H9 (cell line): Measurements from ENCODE around the gene NLRP9. TPM values are rescaled to one million over a fixed set of nuclear protein-coding genes. Genes with fewer than 3 reads are reported as not detected.
"Not testable (repeated sequence)": the region's sequence is repeated elsewhere in the genome, so short reads cannot be mapped to it uniquely, and the experiment has no call there.

Experiments
- DNase-seq: peaks from one replicate; pipeline ENCODE4 v3.0.0-alpha.2; 2017
- H2AFZ ChIP-seq: one replicate; pipeline ENCODE4 v1.6.1; 2013; ENCODE audit warnings: mild to moderate bottlenecking, low read length, control low read depth, moderate library complexity
- H2AK5ac ChIP-seq: 2 replicates; pipeline ENCODE4 v1.6.1; 2013; ENCODE audit warnings: low read length, control low read depth, mixed read lengths; ENCODE audit not compliant: insufficient read length
- H2BK120ac ChIP-seq: one replicate; pipeline ENCODE4 v1.6.1; 2013; ENCODE audit warnings: low read depth, mild to moderate bottlenecking, low read length, control low read depth, inconsistent platforms; ENCODE audit not compliant: poor library complexity, severe bottlenecking
- H2BK12ac ChIP-seq: 2 replicates; pipeline ENCODE4 v1.6.1; 2013; ENCODE audit warnings: low read length, control low read depth, mixed read lengths, low read depth; ENCODE audit not compliant: insufficient read length
- H2BK15ac ChIP-seq: 2 replicates; pipeline ENCODE4 v1.6.1; 2013; ENCODE audit warnings: low read depth, low read length, control low read depth
- H2BK20ac ChIP-seq: one replicate; pipeline ENCODE4 v1.6.1; 2013; ENCODE audit warnings: low read depth, mild to moderate bottlenecking, low read length, control low read depth, inconsistent platforms; ENCODE audit not compliant: poor library complexity, severe bottlenecking
- H2BK5ac ChIP-seq: 2 replicates; pipeline ENCODE4 v1.6.1; 2013; ENCODE audit warnings: low read length, control low read depth, mixed read lengths; ENCODE audit not compliant: insufficient read length
- H3K14ac ChIP-seq: 2 replicates; pipeline ENCODE4 v1.6.1; 2013; ENCODE audit warnings: low read length, control low read depth; ENCODE audit not compliant: insufficient read depth
- H3K18ac ChIP-seq: 2 replicates; pipeline ENCODE4 v1.6.1; 2013; ENCODE audit warnings: low read depth, mild to moderate bottlenecking, mixed read lengths, low read length, control low read depth; ENCODE audit not compliant: insufficient read length
- H3K23ac ChIP-seq: 2 replicates; pipeline ENCODE4 v1.6.1; 2013; ENCODE audit warnings: low read length, control low read depth, mixed read lengths, low read depth; ENCODE audit not compliant: insufficient read length
- H3K23me2 ChIP-seq: 2 replicates; pipeline ENCODE4 v1.6.1; 2013; ENCODE audit warnings: low read depth, mild to moderate bottlenecking, mixed read lengths, low read length, control low read depth; ENCODE audit not compliant: insufficient read length, poor library complexity, severe bottlenecking
- H3K27ac ChIP-seq: 2 replicates; pipeline ENCODE4 v1.5.1; 2013; ENCODE audit warnings: low read length, control low read depth, mixed read lengths, low read depth; ENCODE audit not compliant: insufficient read length
- H3K27me3 ChIP-seq: 2 replicates; pipeline ENCODE4 v1.6.1; 2013; ENCODE audit warnings: low read length, control low read depth, inconsistent platforms; ENCODE audit not compliant: insufficient read depth
- H3K4ac ChIP-seq: 2 replicates; pipeline ENCODE4 v1.6.1; 2013; ENCODE audit warnings: low read depth, mild to moderate bottlenecking, control low read depth, inconsistent platforms, low read length, moderate library complexity
- H3K4me1 ChIP-seq: 2 replicates; pipeline ENCODE4 v1.6.1; 2013; ENCODE audit warnings: low read length, control low read depth, inconsistent platforms; ENCODE audit not compliant: insufficient read depth
- H3K4me2 ChIP-seq: 2 replicates; pipeline ENCODE4 v1.6.1; 2013; ENCODE audit warnings: low read length, control low read depth, mixed read lengths; ENCODE audit not compliant: insufficient read length, insufficient read depth
- H3K56ac ChIP-seq: 2 replicates; pipeline ENCODE4 v1.6.1; 2013; ENCODE audit warnings: low read depth, mild to moderate bottlenecking, mixed read lengths, low read length, control low read depth; ENCODE audit not compliant: insufficient read length
- H3K79me1 ChIP-seq: 2 replicates; pipeline ENCODE4 v1.6.1; 2013; ENCODE audit warnings: low read depth, mild to moderate bottlenecking, moderate library complexity, low read length, control low read depth, inconsistent platforms; ENCODE audit not compliant: insufficient read depth, poor library complexity, severe bottlenecking
- H3K79me2 ChIP-seq: 2 replicates; pipeline ENCODE4 v1.6.1; 2013; ENCODE audit warnings: low read length, control low read depth, inconsistent platforms; ENCODE audit not compliant: insufficient read depth
- H3K9ac ChIP-seq: 2 replicates; pipeline ENCODE4 v1.6.1; 2013; ENCODE audit warnings: low read length, control low read depth, mixed read lengths; ENCODE audit not compliant: insufficient read length; ENCODE audit errors: extremely low read depth
- H3K9me3 ChIP-seq: one replicate; pipeline ENCODE4 v1.6.1; 2013; ENCODE audit warnings: low read depth, low read length, inconsistent platforms; ENCODE audit not compliant: control insufficient read depth
- H3T11ph ChIP-seq: one replicate; pipeline ENCODE4 v1.6.1; 2013; ENCODE audit warnings: mild to moderate bottlenecking, low read length, control low read depth, inconsistent platforms
- H4K20me1 ChIP-seq: one replicate; pipeline ENCODE4 v1.6.1; 2013; ENCODE audit not compliant: control insufficient read depth, insufficient read length, insufficient read depth
- H4K5ac ChIP-seq: 2 replicates; pipeline ENCODE4 v1.6.1; 2013; ENCODE audit warnings: low read depth, mild to moderate bottlenecking, mixed read lengths, low read length, control low read depth; ENCODE audit not compliant: insufficient read length
- H4K8ac ChIP-seq: replicated peaks from 2 replicates; pipeline ENCODE4 v1.6.1; 2013; ENCODE audit warnings: low read length, control low read depth, mixed read lengths, low read depth; ENCODE audit not compliant: insufficient read length
- H4K91ac ChIP-seq: 2 replicates; pipeline ENCODE4 v1.6.1; 2013; ENCODE audit warnings: low read depth, mild to moderate bottlenecking, moderate library complexity, mixed read lengths, low read length, control low read depth; ENCODE audit not compliant: insufficient read length
- H3K27ac Mint-ChIP-seq, 3 experiments: 2 replicates in 2 of 3; 3 replicates in 1 of 3; pipeline ENCODE4 v1.8.0; 2020 to 2021; ENCODE audit warnings: mixed read lengths in 3 of 3, mild to moderate bottlenecking in 1 of 3, moderate library complexity in 1 of 3
- H3K27me3 Mint-ChIP-seq: 2 replicates; pipeline ENCODE4 v1.8.0; 2021; ENCODE audit warnings: low read depth, mild to moderate bottlenecking, moderate library complexity, mixed read lengths
- H3K36me3 Mint-ChIP-seq, 3 experiments: 2 replicates in 2 of 3; 3 replicates in 1 of 3; pipeline ENCODE4 v1.8.0; 2020 to 2021; ENCODE audit warnings: low read depth in 3 of 3, mixed read lengths in 3 of 3; ENCODE audit not compliant: insufficient read depth in 1 of 3
- H3K4me1 Mint-ChIP-seq, 2 experiments: 2 replicates each; pipeline ENCODE4 v1.8.0; 2020; ENCODE audit warnings: mixed read lengths in 2 of 2
- H3K4me3 Mint-ChIP-seq, 2 experiments: 2 replicates in 1 of 2; 3 replicates in 1 of 2; pipeline ENCODE4 v1.8.0; 2020 to 2021; ENCODE audit warnings: mild to moderate bottlenecking in 2 of 2, mixed read lengths in 2 of 2, moderate library complexity in 1 of 2
- H3K9me3 Mint-ChIP-seq, 2 experiments: 2 replicates in 1 of 2; 3 replicates in 1 of 2; pipeline ENCODE4 v1.8.0; 2020; ENCODE audit warnings: mild to moderate bottlenecking in 2 of 2, mixed read lengths in 2 of 2, moderate library complexity in 1 of 2
- WGBS: extraction: QIAGEN DNeasy Blood & Tissue Kit; methylation state at CpG from one replicate; pipeline ENCODE4 v1.1.7; 2013; ENCODE audit warnings: missing lambda C conversion rate, low lambda C conversion rate, mixed read lengths; ENCODE audit not compliant: insufficient read length; ENCODE audit errors: extremely low coverage; 5-methylcytosine and 5-hydroxymethylcytosine counted together
- total RNA-seq: library from RNA; stranded (reverse); gene quantifications from 2 replicates; pipeline ENCODE4 v1.2.1, GENCODE V29; 2021

Gene NLRP9
- total RNA-seq, 1 experiment from 2014 or later, result not detected

DNA sequence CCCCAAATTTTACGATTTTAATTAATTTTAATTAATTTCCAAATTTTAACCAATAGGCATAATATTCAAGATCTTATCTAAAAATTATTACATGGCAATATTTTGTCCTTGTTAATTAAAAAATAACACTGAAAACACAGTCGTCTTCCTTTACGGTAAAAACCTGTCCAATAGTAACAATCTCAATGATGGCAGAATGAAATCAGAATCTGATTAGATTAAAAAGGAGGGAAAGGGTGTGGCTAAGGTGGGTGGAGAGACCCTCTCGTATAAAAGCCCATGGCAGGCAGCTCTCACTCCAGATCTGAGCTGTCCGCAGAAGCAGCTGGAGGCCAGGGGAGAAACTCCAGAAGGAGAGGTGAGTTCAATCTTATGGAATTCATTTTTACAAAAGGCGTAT is 30.6 kb upstream of the NLRP9 start, which contains the start of gene RFPL4AL1:
TSS of gene RFPL4AL1 (plus strand) at position 301 of the 400 bp plus-strand sequence. CDS start 2,687 bp downstream, outside the sequence.
- H4K5ac ChIP-seq, H4K20me1 ChIP-seq, H2BK120ac ChIP-seq, H3K4ac ChIP-seq, H3K56ac ChIP-seq, H3K18ac ChIP-seq, H3K79me1 ChIP-seq, H3K9ac ChIP-seq, H2BK15ac ChIP-seq, DNase-seq, H2AK5ac ChIP-seq, H3K27ac Mint-ChIP-seq, H2BK12ac ChIP-seq, H3K23me2 ChIP-seq, H3K27me3 ChIP-seq, H4K91ac ChIP-seq, H3K4me1 ChIP-seq, H3K79me2 ChIP-seq, H3K4me1 Mint-ChIP-seq, H2BK5ac ChIP-seq, H2BK20ac ChIP-seq, H3K4me3 Mint-ChIP-seq, H3K27me3 Mint-ChIP-seq, H4K8ac ChIP-seq, H3K4me2 ChIP-seq, H3K14ac ChIP-seq, H2AFZ ChIP-seq, H3T11ph ChIP-seq, H3K23ac ChIP-seq, H3K27ac ChIP-seq: not testable (repeated sequence)
- Mint-ChIP-seq H3K9me3 (peaks cover 55 to 59% of the 10 kb centered on the region in 2 experiments), H3K36me3 (peaks cover 0 to 20% (median 2%) of the 10 kb centered on the region in 3 experiments; a peak in 5 of 7 replicates)
- peaks cover 43% of the 10 kb centered on the region for H3K9me3 ChIP-seq
- WGBS, result no CpG with 5 or more reads among the region's 6 CpGs
